PFSK-1 (cell line): ENCODE data around the gene UMODL1.

Experiments
- FOXP2 ChIP-seq: optimal IDR thresholded peaks from 2 replicates; pipeline ENCODE3; 2011; ENCODE audit warnings: borderline replicate concordance, control low read depth, inconsistent platforms; ENCODE audit not compliant: insufficient read depth; ENCODE audit errors: extremely low read length, extremely low read depth
- POLR2AphosphoS5 ChIP-seq: IDR thresholded peaks from 2 replicates; pipeline ENCODE4 v1.6.1; 2012; ENCODE audit warnings: low read depth, mild to moderate bottlenecking, control low read depth, low read length, moderate library complexity
- REST ChIP-seq, 2 experiments: IDR thresholded peaks; 2 replicates each; pipeline versions ENCODE4 v1.6.1 to v1.8.0; 2011 to 2012; ENCODE audit warnings: low read depth in 2 of 2, low read length in 2 of 2, control low read depth in 1 of 2, inconsistent platforms in 1 of 2, mild to moderate bottlenecking in 1 of 2, moderate library complexity in 1 of 2; ENCODE audit not compliant: insufficient read depth in 1 of 2
- SIN3A ChIP-seq: IDR thresholded peaks from 2 replicates; pipeline ENCODE4 v1.6.1; 2012; ENCODE audit warnings: mild to moderate bottlenecking, low read length, moderate library complexity, borderline replicate concordance; ENCODE audit not compliant: insufficient read depth
- TAF1 ChIP-seq: IDR thresholded peaks from 2 replicates; pipeline ENCODE4 v1.6.1; 2012; ENCODE audit warnings: low read length, control low read depth, borderline replicate concordance; ENCODE audit not compliant: insufficient read depth

DNA sequence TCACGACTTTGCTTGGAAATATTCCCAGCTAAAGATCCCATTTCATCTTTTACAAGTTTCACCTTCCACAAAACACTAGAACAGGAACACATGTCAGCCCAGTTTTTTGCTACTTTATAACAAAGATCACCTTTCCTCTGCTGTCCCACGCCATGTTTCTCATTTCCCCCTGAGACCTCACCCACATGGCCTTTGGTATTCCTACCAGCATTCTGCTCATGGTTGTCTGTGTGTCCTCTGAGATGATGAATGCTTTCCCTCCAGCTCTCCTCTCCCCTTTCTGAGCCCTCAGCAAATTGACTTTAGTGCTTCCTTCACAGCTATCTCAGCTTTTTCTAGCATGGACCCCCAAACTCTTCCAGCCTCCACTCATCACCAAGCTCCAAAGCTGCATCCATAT lies 115.5 kb downstream of the UMODL1 start:
- TF ChIP-seq SIN3A, result no peak
- TF ChIP-seq TAF1, result no peak
- no peak for TF ChIP-seq POLR2AphosphoS5
- no peak for TF ChIP-seq REST (IDR thresholded peaks at IDR 0.05; ENCODE audit: insufficient read depth in 1 of 2, low read depth in 2 of 2, low read length in 2 of 2)
- no peak for TF ChIP-seq FOXP2
